H1 (cell line): ENCODE measurements around the gene GDI2. TPM values are rescaled to one million over a fixed set of nuclear protein-coding genes. Genes with fewer than 3 reads are reported as not detected.

Source experiments
- CTCF ChIA-PET: fragments of 300-600 bp; sonication (Branson Sonifier 250); formaldehyde crosslinking; loops from one replicate; lab custom pipeline; 2021; ENCODE audit not compliant: partially characterized antibody; lab: Charles Lee
- POLR2A ChIA-PET: fragments of 300-600 bp; sonication (Branson Sonifier 250); formaldehyde crosslinking; loops from one replicate; lab custom pipeline; 2021; ENCODE audit warnings: inconsistent platforms; ENCODE audit not compliant: partially characterized antibody; lab: Charles Lee
- DNase-seq, 2 experiments: peaks; one replicate each; pipeline versions ENCODE4 v3.0.0 to v3.0.0-alpha.2; 2010 to 2022; ENCODE audit warnings: low spot score in 2 of 2, low read depth in 1 of 2, mixed read lengths in 1 of 2
- FAIRE-seq: peaks from 2 replicates; lab custom pipeline; 2011; peaks lifted over from hg19 to GRCh38; lab: Jason Lieb, UNC
- H2AFZ ChIP-seq: 2 replicates; pipeline ENCODE4 v1.8.1; 2012; ENCODE audit warnings: low read length, inconsistent platforms
- H2AK5ac ChIP-seq: 2 replicates; pipeline ENCODE4 v1.6.1; 2013; ENCODE audit warnings: low read depth, low read length
- H2BK120ac ChIP-seq: replicated peaks from 2 replicates; pipeline ENCODE3; 2013; ENCODE audit warnings: low read depth, low read length, inconsistent platforms
- H2BK12ac ChIP-seq: 2 replicates; pipeline ENCODE4 v1.6.1; 2013; ENCODE audit warnings: low read depth, low read length
- H2BK15ac ChIP-seq: 2 replicates; pipeline ENCODE4 v1.6.1; 2013; ENCODE audit warnings: low read length
- H2BK20ac ChIP-seq: 2 replicates; pipeline ENCODE4 v1.6.1; 2013; ENCODE audit warnings: low read length
- H2BK5ac ChIP-seq: 2 replicates; pipeline ENCODE4 v1.6.1; 2013; ENCODE audit warnings: low read depth, low read length
- H3K14ac ChIP-seq: 2 replicates; pipeline ENCODE4 v1.6.1; 2013; ENCODE audit warnings: inconsistent platforms; ENCODE audit not compliant: insufficient read length
- H3K18ac ChIP-seq: 2 replicates; pipeline ENCODE4 v1.6.1; 2013; ENCODE audit warnings: low read length; ENCODE audit errors: extremely low read depth
- H3K23ac ChIP-seq: 2 replicates; pipeline ENCODE4 v1.6.1; 2013; ENCODE audit warnings: inconsistent platforms; ENCODE audit not compliant: insufficient read length
- H3K23me2 ChIP-seq: 2 replicates; pipeline ENCODE4 v1.6.1; 2013; ENCODE audit warnings: low read depth, low read length
- H3K27ac ChIP-seq: 2 replicates; pipeline ENCODE4 v1.6.1; 2011; ENCODE audit warnings: low read depth, low read length, inconsistent platforms
- H3K27me3 ChIP-seq, 4 experiments: replicated peaks in 1 of 4; 1 replicate in 1 of 4; 2 replicates in 3 of 4; pipeline versions ENCODE4 v1.6.1 to v1.8.1; 2011 to 2013; ENCODE audit warnings: low read length in 3 of 4, mild to moderate bottlenecking in 3 of 4, inconsistent platforms in 2 of 4, mixed read lengths in 2 of 4, moderate library complexity in 1 of 4; ENCODE audit not compliant: control insufficient read depth in 3 of 4, insufficient read depth in 3 of 4; ENCODE audit errors: extremely low read depth in 1 of 4
- H3K36me3 ChIP-seq, 4 experiments: 2 replicates each; pipeline versions ENCODE4 v1.6.1 to v1.8.1; 2011 to 2013; ENCODE audit warnings: mild to moderate bottlenecking in 4 of 4, low read length in 3 of 4, moderate library complexity in 2 of 4, control low read depth in 1 of 4, inconsistent platforms in 1 of 4; ENCODE audit not compliant: insufficient read depth in 4 of 4, control insufficient read depth in 2 of 4
- H3K4ac ChIP-seq: replicated peaks from 2 replicates; pipeline ENCODE3; 2013; ENCODE audit warnings: low read length, low read depth, mixed read lengths, inconsistent platforms; ENCODE audit not compliant: insufficient read length
- H3K4me1 ChIP-seq, 4 experiments: replicated peaks in 1 of 4; 1 replicate in 1 of 4; 2 replicates in 3 of 4; pipeline versions ENCODE4 v1.6.1 to v1.8.1; 2011 to 2013; ENCODE audit warnings: low read length in 3 of 4, inconsistent platforms in 2 of 4, mixed read lengths in 1 of 4; ENCODE audit not compliant: insufficient read depth in 4 of 4, control insufficient read depth in 3 of 4
- H3K4me2 ChIP-seq, 2 experiments: 2 replicates each; pipeline versions ENCODE4 v1.6.1 to v1.8.1; 2011 to 2013; ENCODE audit warnings: low read depth in 2 of 2, low read length in 2 of 2, control low read depth in 1 of 2, inconsistent platforms in 1 of 2, mild to moderate bottlenecking in 1 of 2; ENCODE audit not compliant: insufficient read depth in 1 of 2
- H3K4me3 ChIP-seq, 4 experiments: fragments of 200-600, 300-600 bp in 1 of 4; sonication (generic), shearing (Covaris generic), sonication (Bioruptor Twin) in 1 of 4; 2 replicates each; pipeline versions ENCODE4 v1.5.1 to v1.8.1; 2011 to 2016; ENCODE audit warnings: low read length in 4 of 4, low read depth in 3 of 4, control low read depth in 2 of 4, inconsistent platforms in 2 of 4, mild to moderate bottlenecking in 2 of 4, mixed read lengths in 1 of 4, moderate library complexity in 1 of 4; ENCODE audit not compliant: insufficient read depth in 2 of 4; ENCODE audit errors: extremely low read depth in 1 of 4
- H3K56ac ChIP-seq: replicated peaks from 2 replicates; pipeline ENCODE3; 2013; ENCODE audit warnings: low read depth, mild to moderate bottlenecking, mixed read lengths, low read length, inconsistent platforms; ENCODE audit not compliant: insufficient read length
- H3K79me1 ChIP-seq: 2 replicates; pipeline ENCODE4 v1.6.1; 2013; ENCODE audit warnings: low read depth, low read length, control low read depth
- H3K79me2 ChIP-seq, 2 experiments: 2 replicates each; pipeline versions ENCODE4 v1.6.1 to v1.8.1; 2012 to 2013; ENCODE audit warnings: low read length in 2 of 2, mild to moderate bottlenecking in 2 of 2, inconsistent platforms in 1 of 2; ENCODE audit not compliant: insufficient read depth in 2 of 2, control insufficient read depth in 1 of 2
- H3K9ac ChIP-seq, 4 experiments: replicated peaks in 1 of 4; 1 replicate in 1 of 4; 2 replicates in 3 of 4; pipeline versions ENCODE4 v1.6.1 to v1.8.1; 2011 to 2013; ENCODE audit warnings: low read depth in 3 of 4, low read length in 3 of 4, control low read depth in 2 of 4, mild to moderate bottlenecking in 2 of 4, moderate library complexity in 2 of 4, inconsistent platforms in 1 of 4; ENCODE audit errors: extremely low read depth in 1 of 4
- H3K9me3 ChIP-seq, 2 experiments: 2 replicates each; pipeline versions ENCODE4 v1.6.1 to v1.8.1; 2012 to 2013; ENCODE audit warnings: mild to moderate bottlenecking in 2 of 2, moderate library complexity in 2 of 2, control low read depth in 1 of 2, inconsistent platforms in 1 of 2, low read depth in 1 of 2, low read length in 1 of 2, mixed read lengths in 1 of 2; ENCODE audit not compliant: insufficient read depth in 2 of 2
- H4K20me1 ChIP-seq, 2 experiments: replicated peaks in 1 of 2; 2 replicates each; pipeline versions ENCODE3 to v1.8.1; 2011 to 2013; ENCODE audit warnings: inconsistent platforms in 2 of 2, low read length in 2 of 2, mild to moderate bottlenecking in 1 of 2; ENCODE audit not compliant: insufficient read depth in 2 of 2, control insufficient read depth in 1 of 2
- H4K5ac ChIP-seq: 2 replicates; pipeline ENCODE4 v1.6.1; 2013; ENCODE audit warnings: low read length, low read depth, mixed read lengths, inconsistent platforms; ENCODE audit not compliant: insufficient read length
- H4K8ac ChIP-seq: 2 replicates; pipeline ENCODE4 v1.8.0; 2013; ENCODE audit warnings: mild to moderate bottlenecking, moderate library complexity, low read length, inconsistent platforms; ENCODE audit not compliant: insufficient read depth; ENCODE audit errors: extremely low read depth
- H4K91ac ChIP-seq: replicated peaks from 2 replicates; pipeline ENCODE3; 2013; ENCODE audit warnings: low read length, mixed read lengths, inconsistent platforms; ENCODE audit not compliant: insufficient read length
- CBX5 ChIP-seq: fragments of 300-800, 300-1000 bp; sonication (generic); IDR thresholded peaks from 2 replicates; pipeline ENCODE4 v1.7.1; 2016; ENCODE audit warnings: antibody characterized with exemption, low read length, low read depth
- EP300 ChIP-seq, 2 experiments: IDR thresholded peaks; 1 replicate in 1 of 2; 2 replicates in 1 of 2; pipeline ENCODE4 v1.6.1; 2011 to 2012; ENCODE audit warnings: low read depth in 2 of 2, low read length in 2 of 2, mild to moderate bottlenecking in 2 of 2, borderline replicate concordance in 1 of 2, inconsistent platforms in 1 of 2, moderate library complexity in 1 of 2
- GTF2F1 ChIP-seq: IDR thresholded peaks from 2 replicates; pipeline ENCODE4 v1.6.1; 2012; ENCODE audit warnings: low read depth, low read length, improper control_type of control experiment, borderline replicate concordance
- HDAC2 ChIP-seq, 2 experiments: fragments of 300-600 bp in 1 of 2; sonication (generic) in 1 of 2; IDR thresholded peaks; 2 replicates each; pipeline ENCODE4 v1.6.1; 2011 to 2012; ENCODE audit warnings: low read depth in 2 of 2, low read length in 2 of 2, mild to moderate bottlenecking in 2 of 2, moderate library complexity in 2 of 2, borderline replicate concordance in 1 of 2, inconsistent platforms in 1 of 2
- PHF8 ChIP-seq: fragments of 200-600 bp; sonication (generic); conservative IDR thresholded peaks from 2 replicates; pipeline ENCODE4 v1.7.1; 2012; ENCODE audit warnings: low read depth, mild to moderate bottlenecking, inconsistent platforms, low read length, moderate library complexity
- POLR2AphosphoS5 ChIP-seq: IDR thresholded peaks from 2 replicates; pipeline ENCODE4 v1.6.1; 2011; ENCODE audit warnings: low read depth, low read length
- RAD21 ChIP-seq, 2 experiments: IDR thresholded peaks in 1 of 2; conservative IDR thresholded peaks in 1 of 2; 2 replicates each; pipeline ENCODE4 v1.6.1; 2011; ENCODE audit warnings: low read depth in 2 of 2, low read length in 2 of 2, improper control_type of control experiment in 1 of 2, inconsistent platforms in 1 of 2, mild to moderate bottlenecking in 1 of 2, moderate library complexity in 1 of 2
- RXRA ChIP-seq: IDR thresholded peaks from 2 replicates; pipeline ENCODE4 v1.6.1; 2011; ENCODE audit warnings: low read depth, mild to moderate bottlenecking, low read length, moderate library complexity; ENCODE audit not compliant: insufficient read depth
- SUZ12 ChIP-seq: fragments of 200-600 bp; sonication (generic); IDR thresholded peaks from 2 replicates; pipeline ENCODE4 v1.6.1; 2012; ENCODE audit warnings: mild to moderate bottlenecking, inconsistent platforms, low read length, moderate library complexity, mixed read lengths
- WGBS, 2 experiments: shearing (Covaris generic) in 1 of 2; methylation state at CpG; one replicate each; pipeline versions ENCODE4 v1.1.6 to v1.1.7; 2013 to 2015; ENCODE audit warnings: low lambda C conversion rate in 2 of 2, mixed read lengths in 2 of 2, inconsistent platforms in 1 of 2, low coverage in 1 of 2, missing lambda C conversion rate in 1 of 2; ENCODE audit not compliant: insufficient replicate concordance in 2 of 2, insufficient coverage in 1 of 2, insufficient read length in 1 of 2; ENCODE audit errors: extremely low coverage in 1 of 2, missing lambda C conversion rate in 1 of 2; 5-methylcytosine and 5-hydroxymethylcytosine counted together
- polyA plus RNA-seq, 7 experiments: library from polyadenylated mRNA; depleted of rRNA in 3 of 7; stranded (reverse) in 5 of 7; unstranded in 2 of 7; fragments of >200 nt in 5 of 7; fragments of 200-250 nt in 2 of 7; gene quantifications; 1 replicate in 5 of 7; 2 replicates in 1 of 7; 4 replicates in 1 of 7; pipeline versions ENCODE4 v1.2.1 to v1.2.3, GENCODE V29; 2011 to 2013; ENCODE audit warnings: missing spikeins in 2 of 7, mixed read lengths in 2 of 7
- total RNA-seq: library from RNA; stranded (reverse); fragmentation: NEBNext Ultra II Directional; extraction: Animal tissue kit (Norgen Biotek cat#: 25700); gene quantifications from 2 replicates; pipeline ENCODE4 v1.2.1, GENCODE V29; 2021
- TF ChIP-seq, protein P1 (sequence below), 3 experiments: IDR thresholded peaks; 1 replicate in 2 of 3; 2 replicates in 1 of 3; pipeline versions ENCODE4 v1.5.1 to v1.6.1; 2011; ENCODE audit warnings: low read length in 3 of 3, mild to moderate bottlenecking in 3 of 3, inconsistent platforms in 2 of 3, low read depth in 1 of 3, moderate library complexity in 1 of 3; ENCODE audit not compliant: insufficient read depth in 1 of 3; ENCODE audit errors: control extremely low read depth in 1 of 3

GDI2 gene
- total and polyA plus RNA-seq, 2 of the 8 experiments (the other 6 are each of a cell fraction or from before 2014, with no cell fraction given): 168 to 385 TPM

DNA sequence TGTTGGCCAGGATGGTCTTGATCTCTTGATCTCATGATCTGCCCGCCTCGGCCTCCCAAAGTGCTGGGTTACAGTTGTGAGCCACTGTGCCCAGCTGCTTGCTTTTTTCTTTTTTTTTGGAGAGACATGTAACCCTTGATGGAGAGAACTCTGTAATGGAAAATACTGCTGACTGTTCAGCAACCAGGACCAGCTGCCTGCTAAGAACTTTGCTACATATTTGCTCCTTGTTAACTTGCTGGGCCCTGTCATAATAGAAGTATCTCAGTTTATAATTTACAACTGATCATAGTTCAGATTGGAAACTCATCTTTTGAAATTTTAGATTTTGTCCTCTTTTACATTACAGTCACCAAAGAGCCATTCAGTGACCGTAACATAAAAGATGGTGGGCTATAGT is 93.7 kb downstream of the GDI2 start:
- FAIRE-seq (no peak), DNase-seq (no peak)
- Histone ChIP-seq H3K27me3 (no peaks in the 10 kb centered on the region), H3K36me3 (peaks cover 0 to 18% (median 0%) of the 10 kb centered on the region in 4 experiments; a peak in 2 of 8 replicates), H2AK5ac (no peak overlapping the region), H3K79me2 (peaks cover 0 to 42% of the 10 kb centered on the region in 2 experiments; a peak in 2 of 4 replicates), H3K18ac (no peak overlapping the region), H3K4me2 (no peak overlapping the region), H3K4me1 (no peaks in the 10 kb centered on the region), H2BK20ac (no peak overlapping the region), H4K5ac (no peak overlapping the region), H2BK12ac (no peak overlapping the region), H3K9me3 (no peaks in the 10 kb centered on the region), H3K27ac (no peak overlapping the region), H4K91ac (no peak overlapping the region), H3K23ac (no peak overlapping the region), H3K14ac (no peak overlapping the region), H2BK5ac (no peak overlapping the region), H3K56ac (no peak overlapping the region), H3K23me2 (no peaks in the 10 kb centered on the region), H3K9ac (no peak overlapping the region), H4K8ac (no peak overlapping the region), H4K20me1 (no peaks in the 10 kb centered on the region), H2BK120ac (no peak overlapping the region), H2BK15ac (no peak overlapping the region), H3K4ac (no peak overlapping the region), H2AFZ (no peak overlapping the region), H3K79me1 (no peaks in the 10 kb centered on the region; the same call in 1 of the 2 replicates), H3K4me3 (no peak overlapping the region)
- CTCF ChIA-PET: no interaction called here
- WGBS, 2 experiments: 99% methylated on average over 3 of the region's 3 CpGs; no CpG with 5 or more reads in 1 of the 2 experiments
- POLR2A ChIA-PET: interaction anchor here (0.6 kb wide), 1 partner anchor 54 kb away, joined by 3 read pairs; no protein-coding TSS in a partner anchor
- TF ChIP-seq SUZ12: no peak
- TF ChIP-seq RXRA: no peak
- TF ChIP-seq HDAC2 (IDR thresholded peaks at IDR 0.05; ENCODE audit: borderline replicate concordance in 1 of 2, low read depth in 2 of 2, low read length in 2 of 2): no peak
- no peak for TF ChIP-seq POLR2AphosphoS5
- no peak for TF ChIP-seq CBX5
- TF ChIP-seq GTF2F1: no peak
- TF ChIP-seq, protein P1, sequence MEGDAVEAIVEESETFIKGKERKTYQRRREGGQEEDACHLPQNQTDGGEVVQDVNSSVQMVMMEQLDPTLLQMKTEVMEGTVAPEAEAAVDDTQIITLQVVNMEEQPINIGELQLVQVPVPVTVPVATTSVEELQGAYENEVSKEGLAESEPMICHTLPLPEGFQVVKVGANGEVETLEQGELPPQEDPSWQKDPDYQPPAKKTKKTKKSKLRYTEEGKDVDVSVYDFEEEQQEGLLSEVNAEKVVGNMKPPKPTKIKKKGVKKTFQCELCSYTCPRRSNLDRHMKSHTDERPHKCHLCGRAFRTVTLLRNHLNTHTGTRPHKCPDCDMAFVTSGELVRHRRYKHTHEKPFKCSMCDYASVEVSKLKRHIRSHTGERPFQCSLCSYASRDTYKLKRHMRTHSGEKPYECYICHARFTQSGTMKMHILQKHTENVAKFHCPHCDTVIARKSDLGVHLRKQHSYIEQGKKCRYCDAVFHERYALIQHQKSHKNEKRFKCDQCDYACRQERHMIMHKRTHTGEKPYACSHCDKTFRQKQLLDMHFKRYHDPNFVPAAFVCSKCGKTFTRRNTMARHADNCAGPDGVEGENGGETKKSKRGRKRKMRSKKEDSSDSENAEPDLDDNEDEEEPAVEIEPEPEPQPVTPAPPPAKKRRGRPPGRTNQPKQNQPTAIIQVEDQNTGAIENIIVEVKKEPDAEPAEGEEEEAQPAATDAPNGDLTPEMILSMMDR (IDR thresholded peaks at IDR 0.05; ENCODE audit: control extremely low read depth in 1 of 3, insufficient read depth in 1 of 3, low read depth in 1 of 3, low read length in 3 of 3): no peak
- no peak for TF ChIP-seq PHF8
- TF ChIP-seq EP300 (IDR thresholded peaks at IDR 0.05; ENCODE audit: borderline replicate concordance in 1 of 2, low read depth in 2 of 2, low read length in 2 of 2): no peak
- TF ChIP-seq RAD21 (IDR thresholded peaks at IDR 0.05 in 1 of 2, conservative IDR thresholded peaks at IDR 0.05 in 1 of 2; ENCODE audit: low read depth in 2 of 2, low read length in 2 of 2): no peak
